ENCODE results near the gene GLYR1. TPM values are rescaled to one million over a fixed set of nuclear protein-coding genes. Genes with fewer than 3 reads are reported as not detected.

Gene GLYR1
- total and polyA plus RNA-seq, 9 of the 15 experiments (the other 6 are each of a cell fraction or from before 2014, with no cell fraction given): 6.7 to 99.2 (median 60.2) TPM

DNA sequence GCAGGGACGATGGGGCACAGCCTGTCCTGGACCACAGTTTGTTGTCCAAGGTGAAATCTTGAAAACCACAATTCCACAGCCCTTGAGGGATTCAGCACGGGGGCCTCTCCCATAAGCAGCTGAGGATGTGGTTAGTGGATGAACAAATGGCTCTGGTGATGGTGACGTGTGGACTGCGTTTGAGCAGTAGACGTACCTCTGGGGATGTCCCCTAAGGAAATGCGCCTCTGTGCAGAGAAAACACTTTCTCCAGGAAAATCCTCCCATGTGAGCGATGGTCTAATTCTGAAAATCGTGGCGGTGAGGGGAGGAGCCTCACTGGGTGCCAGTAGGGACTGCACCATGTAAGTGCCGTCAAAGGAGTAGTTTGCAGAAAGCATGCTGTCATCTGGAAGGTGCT lies 56.2 kb downstream of the GLYR1 start:
- no peak overlapping the region for H3K4me3 ChIP-seq
- no peaks in the 10 kb centered on the region for H3K79me2 ChIP-seq (ENCODE audit: control insufficient read depth, insufficient read depth, low read length)
- intact Hi-C loops (cut with micrococcal nuclease) (no loop called here), in situ Hi-C loops (cut with MboI) (no loop called here)
- 74% methylated on average over 10 of the region's 10 CpGs for WGBS (ENCODE audit: insufficient coverage, low coverage, missing lambda C conversion rate)
- FAIRE-seq: no peak
- no peak for ATAC-seq
- H3K4me2 ChIP-seq (ENCODE audit: insufficient read depth, low read length): no peak overlapping the region
- no peaks in the 10 kb centered on the region for H3K36me3 ChIP-seq (ENCODE audit: control insufficient read depth, insufficient read depth, low read length)
- POLR2A ChIA-PET: interaction anchor here (0.7 kb wide), 1 partner anchor 374 kb away, joined by 3 read pairs; the partner anchor contains the start of gene CORO7
- TF ChIP-seq PHTF2 (CRISPR knock-in tag; IDR thresholded peaks at IDR 0.05) (no peak), DACH1 (IDR thresholded peaks at IDR 0.05; ENCODE audit: partially characterized antibody) (no peak), MEF2D (tag; conservative IDR thresholded peaks at IDR 0.05; ENCODE audit: low read depth) (no peak), PHF8 (IDR thresholded peaks at IDR 0.05; ENCODE audit: borderline replicate concordance, low read length) (no peak), ZBTB1 (CRISPR knock-in tag; IDR thresholded peaks at IDR 0.05; ENCODE audit: borderline replicate concordance, low read depth) (no peak), ZBTB49 (CRISPR knock-in tag; IDR thresholded peaks at IDR 0.05; ENCODE audit: borderline replicate concordance) (no peak), MBD2 (IDR thresholded peaks at IDR 0.05; ENCODE audit: borderline replicate concordance, low read depth) (no peak), MAFG (tag; conservative IDR thresholded peaks at IDR 0.05) (no peak), TBP (optimal IDR thresholded peaks at IDR 0.05; ENCODE audit: low read depth, low read length) (no peak), GTF2F1 (IDR thresholded peaks at IDR 0.05; ENCODE audit: low read depth, low read length) (no peak), ZBTB43 (CRISPR knock-in tag; IDR thresholded peaks at IDR 0.05) (no peak), MEF2A (IDR thresholded peaks at IDR 0.05; ENCODE audit: control insufficient read depth, low read depth, low read length) (no peak), EP300 (IDR thresholded peaks at IDR 0.05; ENCODE audit: low read length) (no peak)
- TF ChIP-seq, protein P1, sequence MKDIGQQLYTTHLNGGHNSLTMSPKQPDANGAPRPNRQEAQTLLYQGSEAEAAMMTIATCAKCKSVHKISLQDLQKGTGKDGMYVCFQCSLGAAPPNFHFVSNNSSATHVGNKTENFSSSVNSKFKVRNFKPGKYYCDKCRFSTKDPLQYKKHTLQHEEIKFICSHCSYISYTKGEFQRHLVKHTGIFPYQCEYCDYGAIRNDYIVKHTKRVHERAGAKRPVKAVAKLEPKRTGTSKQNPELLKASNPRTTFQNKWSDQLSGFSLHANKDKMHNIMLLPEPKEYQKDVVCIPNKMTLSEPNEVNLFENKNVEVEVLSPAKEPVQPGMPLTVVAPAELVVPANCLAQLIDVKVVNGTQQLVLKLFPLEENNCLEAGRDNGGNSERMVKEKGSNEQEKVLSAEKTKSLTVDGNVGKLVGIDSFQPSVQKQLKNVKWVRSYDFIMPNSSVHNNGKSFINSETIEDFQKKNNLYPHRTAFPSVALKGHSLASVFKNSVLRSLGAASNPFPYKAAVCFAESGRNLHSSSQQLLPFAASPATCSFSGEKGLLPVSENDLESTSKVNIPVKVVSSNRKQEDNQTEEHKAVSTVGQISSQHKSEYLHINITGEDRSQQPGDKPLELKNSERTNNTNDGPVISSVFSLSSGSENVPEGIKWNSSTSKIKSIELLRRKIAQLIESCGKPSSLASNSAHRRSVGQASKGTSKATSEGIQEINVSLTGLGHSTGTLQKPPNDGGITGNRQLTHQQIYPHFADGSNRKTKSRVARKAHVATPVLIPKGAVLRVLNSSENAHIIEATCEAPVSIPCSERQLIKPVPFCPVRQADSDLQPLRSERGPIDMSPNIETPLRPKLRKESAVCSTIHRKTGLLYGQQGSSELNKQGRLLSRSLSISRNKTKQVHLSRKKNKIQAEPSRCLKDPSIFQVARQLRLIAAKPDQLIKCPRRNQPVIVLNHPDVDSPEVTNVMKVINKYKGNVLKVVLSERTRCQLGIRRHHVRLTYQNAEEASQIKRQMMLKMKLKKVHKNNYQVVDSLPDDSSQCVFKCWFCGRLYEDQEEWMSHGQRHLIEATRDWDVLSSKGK (CRISPR knock-in tag; IDR thresholded peaks at IDR 0.05): no peak
- BruUV-seq (replicated peaks): no TSS peak
- no peaks in the 10 kb centered on the region for H3K9me3 ChIP-seq (replicated peaks; ENCODE audit: control insufficient read depth, insufficient read depth, low read depth, low read length)
- H4K20me1 ChIP-seq (replicated peaks; ENCODE audit: control insufficient read depth, insufficient read depth, low read length): no peaks in the 10 kb centered on the region
- no peak for DNase-seq (ENCODE audit: extremely low read depth in 1 of 4, low spot score in 3 of 4)
- no peak overlapping the region for H2AFZ ChIP-seq (ENCODE audit: low read depth, low read length)
- H3K4me1 ChIP-seq (replicated peaks in 1 of 2; ENCODE audit: control insufficient read depth in 2 of 2, insufficient read depth in 2 of 2, low read length in 2 of 2): peaks cover 19 to 41% of the 10 kb centered on the region in 2 experiments; a peak in 4 of 5 replicates
- H3K9me1 ChIP-seq (ENCODE audit: control insufficient read depth, insufficient read depth, low read length): no peaks in the 10 kb centered on the region
- H3K9ac ChIP-seq (ENCODE audit: insufficient read depth in 1 of 2, low read depth in 2 of 2, low read length in 2 of 2): no peak overlapping the region
- H3K27me3 ChIP-seq (ENCODE audit: control insufficient read depth in 2 of 2, insufficient read depth in 2 of 2, low read length in 2 of 2): no peaks in the 10 kb centered on the region
- H3K27ac ChIP-seq (ENCODE audit: extremely low read depth, low read depth, low read length): no peak overlapping the region
- CTCF ChIA-PET (ENCODE audit: low intra/inter-chr PET ratio): no interaction called here

Data from K562 (cell line).